SH-SY5Y (cell line): ENCODE data around the gene NR4A2.

Source experiments
- GATA2 ChIP-seq: IDR thresholded peaks from 2 replicates; pipeline ENCODE4 v1.6.1; 2011; ENCODE audit warnings: mild to moderate bottlenecking, low read depth, low read length
- GATA3 ChIP-seq: IDR thresholded peaks from 2 replicates; pipeline ENCODE4 v1.6.1; 2011; ENCODE audit warnings: low read depth, mild to moderate bottlenecking, low read length, moderate library complexity

- TF ChIP-seq GATA2 (no peak), GATA3 (no peak)
Observed at GRCh38 chr2:156309167-156309566, 23.4 kb downstream of the NR4A2 start.
